Endothelial cell (in vitro differentiated cells): ENCODE measurements around the gene DNA2. TPM values are rescaled to one million over a fixed set of nuclear protein-coding genes. Genes with fewer than 3 reads are reported as not detected.
A peak's percentile ranks its signal among the peaks of the same experiment; 100 is the strongest.

Experiments used
- DNase-seq: peaks from one replicate; pipeline ENCODE4 v3.0.0; 2021; ENCODE audit warnings: low spot score
- H3K27ac Mint-ChIP-seq: one replicate; pipeline ENCODE4 v1.8.0; 2021; ENCODE audit warnings: mixed read lengths, inconsistent platforms; ENCODE audit not compliant: unreplicated experiment
- H3K27me3 Mint-ChIP-seq: one replicate; pipeline ENCODE4 v1.8.0; 2021; ENCODE audit warnings: mild to moderate bottlenecking, moderate library complexity, mixed read lengths, inconsistent platforms; ENCODE audit not compliant: unreplicated experiment
- H3K36me3 Mint-ChIP-seq: one replicate; pipeline ENCODE4 v1.8.0; 2021; ENCODE audit warnings: mild to moderate bottlenecking, low read depth, mixed read lengths, inconsistent platforms; ENCODE audit not compliant: unreplicated experiment
- H3K4me1 Mint-ChIP-seq: one replicate; pipeline ENCODE4 v1.8.0; 2021; ENCODE audit warnings: mild to moderate bottlenecking, mixed read lengths, inconsistent platforms; ENCODE audit not compliant: unreplicated experiment
- H3K4me3 Mint-ChIP-seq: one replicate; pipeline ENCODE4 v1.8.0; 2021; ENCODE audit warnings: mild to moderate bottlenecking, mixed read lengths, inconsistent platforms; ENCODE audit not compliant: unreplicated experiment
- H3K9me3 Mint-ChIP-seq: one replicate; pipeline ENCODE4 v1.8.0; 2021; ENCODE audit warnings: mixed read lengths, inconsistent platforms; ENCODE audit not compliant: unreplicated experiment
- total RNA-seq: library from RNA; stranded (reverse); fragmentation: NEBNext Ultra II Directional; extraction: Animal tissue kit (Norgen Biotek cat#: 25700); gene quantifications from one replicate; pipeline ENCODE4 v1.2.1, GENCODE V29; 2021; ENCODE audit not compliant: unreplicated experiment
- TF ChIP-seq, protein P1 (sequence below): fragments of 200-600 bp; sonication (generic); IDR thresholded peaks from one replicate; pipeline ENCODE4 v1.5.0; 2021; ENCODE audit warnings: antibody characterized with exemption; ENCODE audit not compliant: unreplicated experiment

The DNA2 gene
- total RNA-seq, 1 donor from 2014 or later = 14.5 TPM

DNA sequence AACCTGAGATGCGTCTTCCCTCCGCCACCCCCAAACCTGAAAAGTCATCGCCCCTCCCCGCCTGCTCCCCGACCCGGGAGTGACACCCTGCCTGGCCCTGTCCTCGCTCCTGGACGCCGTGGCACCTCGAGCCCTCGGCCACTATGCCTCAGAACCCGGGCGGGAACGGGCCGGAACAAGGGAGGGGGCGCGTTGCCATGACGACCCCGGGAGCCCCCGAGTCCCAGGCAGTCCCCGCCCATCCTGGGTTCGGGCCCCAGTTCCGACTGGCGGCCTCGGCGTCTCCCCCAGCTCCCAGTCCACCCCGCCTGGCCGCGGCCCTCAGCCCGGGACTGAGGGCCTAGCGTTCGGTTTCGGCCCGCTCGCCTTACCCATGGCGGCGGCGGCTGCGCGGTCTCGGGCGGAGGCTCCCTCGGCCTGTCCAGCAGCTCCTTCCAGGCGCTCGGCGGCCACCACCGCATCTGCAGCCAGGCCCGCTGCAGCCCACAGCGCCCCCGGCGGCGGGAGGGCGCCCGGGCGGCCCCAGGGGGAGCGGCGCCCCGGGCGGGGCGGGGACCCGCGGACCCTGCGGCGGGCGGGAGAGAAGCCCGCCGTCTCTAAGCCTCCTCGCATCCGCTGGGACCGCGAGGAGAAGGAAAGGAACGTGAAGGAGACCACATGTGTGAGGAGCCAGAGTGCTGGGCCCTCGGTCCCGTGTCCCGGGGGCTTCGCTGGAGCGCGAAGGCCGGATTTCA is 64.8 kb downstream of the DNA2 start, which contains the start of gene RUFY2:
Gene RUFY2 (minus strand): TSS at position 463 of the 734 bp plus-strand sequence. CDS start 88 bp downstream, at position 375.
- Mint-ChIP-seq H3K4me1 (peaks cover 7% of the 10 kb centered on the region), H3K9me3 (no peaks in the 10 kb centered on the region), H3K27me3 (peaks cover 1% of the 10 kb centered on the region), H3K27ac (peak within 1 kb of the TSS; percentile 88), H3K4me3 (peak within 1 kb of the TSS; percentile 89), H3K36me3 (no peaks in the 10 kb centered on the region)
- DNase-seq = peak; percentile 93
- TF ChIP-seq, protein P1, sequence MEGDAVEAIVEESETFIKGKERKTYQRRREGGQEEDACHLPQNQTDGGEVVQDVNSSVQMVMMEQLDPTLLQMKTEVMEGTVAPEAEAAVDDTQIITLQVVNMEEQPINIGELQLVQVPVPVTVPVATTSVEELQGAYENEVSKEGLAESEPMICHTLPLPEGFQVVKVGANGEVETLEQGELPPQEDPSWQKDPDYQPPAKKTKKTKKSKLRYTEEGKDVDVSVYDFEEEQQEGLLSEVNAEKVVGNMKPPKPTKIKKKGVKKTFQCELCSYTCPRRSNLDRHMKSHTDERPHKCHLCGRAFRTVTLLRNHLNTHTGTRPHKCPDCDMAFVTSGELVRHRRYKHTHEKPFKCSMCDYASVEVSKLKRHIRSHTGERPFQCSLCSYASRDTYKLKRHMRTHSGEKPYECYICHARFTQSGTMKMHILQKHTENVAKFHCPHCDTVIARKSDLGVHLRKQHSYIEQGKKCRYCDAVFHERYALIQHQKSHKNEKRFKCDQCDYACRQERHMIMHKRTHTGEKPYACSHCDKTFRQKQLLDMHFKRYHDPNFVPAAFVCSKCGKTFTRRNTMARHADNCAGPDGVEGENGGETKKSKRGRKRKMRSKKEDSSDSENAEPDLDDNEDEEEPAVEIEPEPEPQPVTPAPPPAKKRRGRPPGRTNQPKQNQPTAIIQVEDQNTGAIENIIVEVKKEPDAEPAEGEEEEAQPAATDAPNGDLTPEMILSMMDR = peak; percentile 72

- Mint-ChIP-seq H3K36me3 (no peaks in the 10 kb centered on the region), H3K27ac (peak overlapping the region; percentile 65), H3K27me3 (peaks cover 1% of the 10 kb centered on the region), H3K4me1 (peaks cover 7% of the 10 kb centered on the region), H3K9me3 (no peaks in the 10 kb centered on the region), H3K4me3 (peak overlapping the region; percentile 86)
- DNase-seq = peak; percentile 64
- TF ChIP-seq, protein P1 = no peak
These were observed 65.5 kb downstream of the DNA2 start for GRCh38 chr10:68406111-68406814.

GRCh38 chr10:68403701-68404100 is 68.1 kb downstream of the DNA2 start:
- Mint-ChIP-seq H3K36me3 (no peaks in the 10 kb centered on the region), H3K27ac (no peak overlapping the region), H3K9me3 (no peaks in the 10 kb centered on the region), H3K27me3 (peaks cover 1% of the 10 kb centered on the region), H3K4me3 (no peak overlapping the region), H3K4me1 (peaks cover 7% of the 10 kb centered on the region)
- no peak for DNase-seq
- TF ChIP-seq, protein P1 = no peak

- H3K36me3 Mint-ChIP-seq = no peaks in the 10 kb centered on the region
- H3K9me3 Mint-ChIP-seq = no peaks in the 10 kb centered on the region
- H3K27ac Mint-ChIP-seq = no peak overlapping the region
- H3K4me1 Mint-ChIP-seq = peaks cover 7% of the 10 kb centered on the region
- DNase-seq = no peak
- TF ChIP-seq, protein P1 = no peak
- H3K4me3 Mint-ChIP-seq = no peak overlapping the region
- H3K27me3 Mint-ChIP-seq = no peaks in the 10 kb centered on the region
These were observed 69.5 kb downstream of the DNA2 start for GRCh38 chr10:68402276-68402675.

GRCh38 chr10:68397005-68397404 is 74.8 kb downstream of the DNA2 start:
- Mint-ChIP-seq H3K9me3 (no peaks in the 10 kb centered on the region), H3K4me1 (no peaks in the 10 kb centered on the region), H3K4me3 (no peak overlapping the region), H3K27me3 (peaks cover 2% of the 10 kb centered on the region), H3K27ac (no peak overlapping the region), H3K36me3 (peaks cover 6% of the 10 kb centered on the region)
- TF ChIP-seq, protein P1 = no peak
- DNase-seq = no peak
